Ascending aorta (tissue), 2 donors: ENCODE measurements around the gene SLC1A2. TPM values are rescaled to one million over a fixed set of nuclear protein-coding genes. Genes with fewer than 3 reads are reported as not detected.

ENCODE experiments used
- DNase-seq, 2 donors: peaks; one replicate each; pipeline ENCODE4 v3.0.0-alpha.2; 2019; ENCODE audit warnings: low spot score in 2 of 2
- H3K27ac ChIP-seq, 2 donors: fragments of 200-600 bp; sonication (generic); one replicate each; pipeline ENCODE4 v1.5.1; 2016 to 2017; ENCODE audit warnings: mild to moderate bottlenecking in 1 of 2
- H3K27me3 ChIP-seq: fragments of 200-600 bp; sonication (generic); one replicate; pipeline ENCODE4 v1.5.1; 2017
- H3K36me3 ChIP-seq, 2 donors: fragments of 200-600 bp; sonication (generic); one replicate each; pipeline ENCODE4 v1.5.1; 2016
- H3K4me1 ChIP-seq, 2 donors: fragments of 200-600 bp; sonication (generic); one replicate each; pipeline ENCODE4 v1.5.1; 2016 to 2017; ENCODE audit warnings: mild to moderate bottlenecking in 1 of 2
- H3K4me3 ChIP-seq, 2 donors: fragments of 200-600 bp; sonication (generic); one replicate each; pipeline ENCODE4 v1.5.1; 2016 to 2017; ENCODE audit warnings: mild to moderate bottlenecking in 1 of 2
- H3K9me3 ChIP-seq, 2 donors: fragments of 200-600 bp; sonication (generic); one replicate each; pipeline ENCODE4 v1.5.1; 2016
- CTCF ChIP-seq, 3 experiments: fragments of 200-600 bp in 2 of 3; fragments of 450-650 bp in 1 of 3; sonication (generic) in 2 of 3; IDR thresholded peaks; one replicate each; pipeline ENCODE4 v1.5.1; 2016 to 2019; ENCODE audit warnings: antibody characterized with exemption in 3 of 3, mild to moderate bottlenecking in 1 of 3, moderate library complexity in 1 of 3
- intact Hi-C: fragments of 100-400 bp; cut with DNase I; formaldehyde crosslinking; loops from one replicate; pipeline ENCODE4 v1.15.1; 2023
- total RNA-seq: library from RNA; depleted of rRNA; stranded (reverse); fragments of >200 nt; gene quantifications from one replicate; pipeline ENCODE4 v1.1.0, GENCODE V29; 2016

SLC1A2 gene
- total RNA-seq, 1 donor from 2014 or later = 0.32 TPM

GRCh38 chr11:35267504-35267903 is 151.9 kb downstream of the SLC1A2 start:
- intact Hi-C loops = no loop called here

GRCh38 chr11:35265755-35266454 is 153.5 kb downstream of the SLC1A2 start:
- Histone ChIP-seq H3K36me3 (no peaks in the 10 kb centered on the region), H3K27ac (no peak overlapping the region), H3K9me3 (no peaks in the 10 kb centered on the region), H3K27me3 (no peaks in the 10 kb centered on the region), H3K4me3 (no peak overlapping the region), H3K4me1 (peaks cover 0 to 1% of the 10 kb centered on the region in 2 donors)
- intact Hi-C loops = no loop called here
- DNase-seq = no peak
- no peak for TF ChIP-seq CTCF (IDR thresholded peaks at IDR 0.05)

More at GRCh38 chr11:35267504-35267903, 151.9 kb downstream of the SLC1A2 start:
- DNase-seq = no peak
- Histone ChIP-seq H3K27ac (no peak overlapping the region), H3K36me3 (no peaks in the 10 kb centered on the region), H3K4me1 (no peaks in the 10 kb centered on the region), H3K9me3 (no peaks in the 10 kb centered on the region), H3K27me3 (no peaks in the 10 kb centered on the region), H3K4me3 (no peak overlapping the region)
- TF ChIP-seq CTCF (IDR thresholded peaks at IDR 0.05) = no peak

- no peaks in the 10 kb centered on the region for H3K9me3 ChIP-seq
- no peak overlapping the region for H3K4me3 ChIP-seq
- H3K27me3 ChIP-seq = no peaks in the 10 kb centered on the region
- H3K27ac ChIP-seq = no peak overlapping the region
- intact Hi-C loops = loop anchor here (5.0 kb wide), 1 partner anchor 105 kb away; no protein-coding TSS in a partner anchor
- H3K36me3 ChIP-seq = no peaks in the 10 kb centered on the region
- peaks cover 0 to 2% of the 10 kb centered on the region in 2 donors for H3K4me1 ChIP-seq
- DNase-seq = no peak
- TF ChIP-seq CTCF (IDR thresholded peaks at IDR 0.05) = no peak
Measured at GRCh38 chr11:35262735-35263134, 156.6 kb downstream of the SLC1A2 start.

- intact Hi-C loops = loop anchor here (5.0 kb wide), 1 partner anchor 105 kb away; no protein-coding TSS in a partner anchor
- no peak for DNase-seq
- no peak for TF ChIP-seq CTCF (IDR thresholded peaks at IDR 0.05)
- H3K4me1 ChIP-seq = peaks cover 0 to 6% of the 10 kb centered on the region in 2 donors
- H3K36me3 ChIP-seq = no peaks in the 10 kb centered on the region
- H3K4me3 ChIP-seq = no peak overlapping the region
- no peaks in the 10 kb centered on the region for H3K27me3 ChIP-seq
- no peak overlapping the region for H3K27ac ChIP-seq
- H3K9me3 ChIP-seq = no peaks in the 10 kb centered on the region
Measured at GRCh38 chr11:35262056-35262455, 157.3 kb downstream of the SLC1A2 start.

GRCh38 chr11:35261197-35261596 is 158.2 kb downstream of the SLC1A2 start:
- Histone ChIP-seq H3K4me3 (no peak overlapping the region), H3K9me3 (no peaks in the 10 kb centered on the region), H3K36me3 (no peaks in the 10 kb centered on the region), H3K27ac (peak overlapping the region; percentile 20 to 51), H3K27me3 (no peaks in the 10 kb centered on the region), H3K4me1 (peaks cover 5 to 14% of the 10 kb centered on the region in 2 donors)
- no peak for DNase-seq
- no peak for TF ChIP-seq CTCF (IDR thresholded peaks at IDR 0.05)
- intact Hi-C loops = loop anchor here (2.0 to 5.0 kb wide), 2 partner anchors 14 to 106 kb away; no protein-coding TSS in a partner anchor
